ENCODE measurements around the gene CDKN2D.

Gene CDKN2D

GRCh38 chr19:10568826-10569651, at the start of gene CDKN2D:
Gene CDKN2D, minus strand, starts transcription at chr19:10568979. Its CDS starts 326 bp downstream, at chr19:10568653.
- DNase-seq (ENCODE audit: low read depth in 2 of 3, low spot score in 1 of 3): peak; percentile 99 to 100 (median 100)

GRCh38 chr19:10617409-10618121, 48.8 kb upstream of the CDKN2D start:
- DNase-seq (ENCODE audit: low read depth in 2 of 3, low spot score in 1 of 3): no peak

GRCh38 chr19:10615429-10616023, 46.7 kb upstream of the CDKN2D start:
- no peak for DNase-seq (ENCODE audit: low read depth in 2 of 3, low spot score in 1 of 3)

- DNase-seq (ENCODE audit: low read depth in 2 of 3, low spot score in 1 of 3): no peak
Observed at GRCh38 chr19:10612499-10613119, 43.8 kb upstream of the CDKN2D start.

GRCh38 chr19:10611907-10612306, 43.1 kb upstream of the CDKN2D start:
- DNase-seq (ENCODE audit: low read depth in 2 of 3, low spot score in 1 of 3): no peak

- no peak for DNase-seq (ENCODE audit: low read depth in 2 of 3, low spot score in 1 of 3)
Observed at GRCh38 chr19:10604460-10604980, 35.7 kb upstream of the CDKN2D start.

- DNase-seq (ENCODE audit: low read depth in 2 of 3, low spot score in 1 of 3): no peak
Observed at GRCh38 chr19:10603873-10604459, 35.2 kb upstream of the CDKN2D start.

GRCh38 chr19:10603084-10603872, 34.5 kb upstream of the CDKN2D start:
- peak; percentile 49 to 56 (median 53) for DNase-seq (ENCODE audit: low read depth in 2 of 3, low spot score in 1 of 3)

GRCh38 chr19:10602330-10603083, 33.7 kb upstream of the CDKN2D start:
- DNase-seq (ENCODE audit: low read depth in 2 of 3, low spot score in 1 of 3): peak; percentile 78 to 90 (median 88)

GRCh38 chr19:10601999-10602329, 33.2 kb upstream of the CDKN2D start:
- DNase-seq (ENCODE audit: low read depth in 2 of 3, low spot score in 1 of 3): no peak

GRCh38 chr19:10600149-10600548, 31.4 kb upstream of the CDKN2D start:
- DNase-seq (ENCODE audit: low read depth in 2 of 3, low spot score in 1 of 3): no peak

GRCh38 chr19:10593820-10594637, 25.2 kb upstream of the CDKN2D start:
- DNase-seq (ENCODE audit: low read depth in 2 of 3, low spot score in 1 of 3): no peak

- no peak for DNase-seq (ENCODE audit: low read depth in 2 of 3, low spot score in 1 of 3)
Observed at GRCh38 chr19:10593148-10593547, 24.4 kb upstream of the CDKN2D start.

- DNase-seq (ENCODE audit: low read depth in 2 of 3, low spot score in 1 of 3): no peak
Observed at GRCh38 chr19:10587839-10588150, 19.0 kb upstream of the CDKN2D start.

- no peak for DNase-seq (ENCODE audit: low read depth in 2 of 3, low spot score in 1 of 3)
Observed at GRCh38 chr19:10587022-10587838, 18.5 kb upstream of the CDKN2D start, which contains the start of gene AP1M2. Gene AP1M2, minus strand, starts transcription at chr19:10587312. Its CDS starts 81 bp downstream, at chr19:10587231.

GRCh38 chr19:10586396-10586795, 17.6 kb upstream of the CDKN2D start:
- no peak for DNase-seq (ENCODE audit: low read depth in 2 of 3, low spot score in 1 of 3)

- no peak for DNase-seq (ENCODE audit: low read depth in 2 of 3, low spot score in 1 of 3)
Observed at GRCh38 chr19:10583036-10583776, 14.4 kb upstream of the CDKN2D start.

Data from stimulated activated CD4-positive, alpha-beta T cell treated with anti-CD3 and anti-CD28 coated beads, Interleukin-12 subunit alpha, Interleukin-12 subunit beta, amount 100 ng/mL, for 48 hours (primary cell).